Esophagus squamous epithelium (tissue), 5 donors: ENCODE data around the gene KATNIP. TPM values are rescaled to one million over a fixed set of nuclear protein-coding genes. Genes with fewer than 3 reads are reported as not detected.

ENCODE experiments used
- DNase-seq: peaks from one replicate; lab custom pipeline; 2025; lab: John Stamatoyannopoulos, UW
- H3K27ac ChIP-seq, 4 donors: fragments of 200-600 bp; sonication (generic); one replicate each; pipeline ENCODE4 v1.5.1; 2016 to 2019; ENCODE audit warnings: mild to moderate bottlenecking in 1 of 4
- H3K27me3 ChIP-seq, 4 donors: fragments of 200-600 bp; sonication (generic); 1 replicate in 3 of 4; 2 replicates in 1 of 4; pipeline versions ENCODE4 v1.5.1 to v1.6.0; 2017 to 2021; ENCODE audit warnings: antibody characterized with exemption in 1 of 4
- H3K36me3 ChIP-seq, 3 donors: fragments of 200-600 bp; sonication (generic); one replicate each; pipeline ENCODE4 v1.5.1; 2016 to 2019
- H3K4me1 ChIP-seq, 3 donors: fragments of 200-600 bp; sonication (generic); one replicate each; pipeline ENCODE4 v1.5.1; 2017 to 2019
- H3K4me3 ChIP-seq, 4 donors: fragments of 200-600 bp; sonication (generic); 1 replicate in 3 of 4; 2 replicates in 1 of 4; pipeline ENCODE4 v1.5.1; 2016 to 2019; ENCODE audit warnings: mild to moderate bottlenecking in 2 of 4, moderate library complexity in 1 of 4
- H3K9me3 ChIP-seq, 3 donors: fragments of 200-600 bp; sonication (generic); one replicate each; pipeline ENCODE4 v1.5.1; 2016 to 2019
- CTCF ChIP-seq, 6 experiments: fragments of 450-650 bp in 4 of 6; fragments of 200-600 bp in 2 of 6; sonication (generic) in 2 of 6; IDR thresholded peaks; one replicate each; pipeline ENCODE4 v1.5.1; 2016 to 2019; ENCODE audit warnings: antibody characterized with exemption in 6 of 6, mild to moderate bottlenecking in 4 of 6, moderate library complexity in 4 of 6
- POLR2A ChIP-seq, 4 donors: fragments of 450-650 bp; IDR thresholded peaks; one replicate each; pipeline ENCODE4 v1.6.1; 2017; ENCODE audit warnings: antibody characterized with exemption in 4 of 4, mild to moderate bottlenecking in 4 of 4, moderate library complexity in 3 of 4
- WGBS, 2 donors: methylation state at CpG; one replicate each; pipeline ENCODE4 v1.1.5; 2018; 5-methylcytosine and 5-hydroxymethylcytosine counted together
- intact Hi-C: fragments of 100-400 bp; cut with DNase I; formaldehyde crosslinking; loops from one replicate; pipeline ENCODE4 v1.15.0; 2022
- total RNA-seq, 4 donors: library from RNA; depleted of rRNA; stranded (reverse); fragments of >200 nt; gene quantifications; one replicate each; pipeline ENCODE4 v1.1.0, GENCODE V29; 2016
- donor health status: DM: yes; HTN: yes; CAD: no.

KATNIP gene
- total RNA-seq, 4 donors from 2014 or later, result 17.5 to 32.2 (median 25.5) TPM

GRCh38 chr16:27585200-27585599 lies 35.3 kb downstream of the KATNIP start:
- Histone ChIP-seq H3K4me1 (peaks cover 0 to 8% (median under 1%) of the 10 kb centered on the region in 3 donors), H3K27me3 (no peaks in the 10 kb centered on the region), H3K9me3 (no peaks in the 10 kb centered on the region), H3K27ac (no peak overlapping the region), H3K4me3 (no peak overlapping the region), H3K36me3 (peaks cover 0 to 28% (median 0%) of the 10 kb centered on the region in 3 donors)
- DNase-seq, result no peak
- TF ChIP-seq POLR2A (IDR thresholded peaks at IDR 0.05) (no peak), CTCF (IDR thresholded peaks at IDR 0.05) (no peak)
- 91 to 97% methylated on average over 5 of the region's 5 CpGs for WGBS, 2 donors
- intact Hi-C loops, result no loop called here

- no peak for TF ChIP-seq CTCF (IDR thresholded peaks at IDR 0.05)
- TF ChIP-seq POLR2A (IDR thresholded peaks at IDR 0.05), result no peak
- H3K27ac ChIP-seq, result no peak overlapping the region
- peaks cover 0 to 24% (median 0%) of the 10 kb centered on the region in 3 donors for H3K36me3 ChIP-seq
- intact Hi-C loops, result no loop called here
- H3K27me3 ChIP-seq, result no peaks in the 10 kb centered on the region
- 71 to 86% methylated on average over 8 of the region's 8 CpGs for WGBS, 2 donors
- no peaks in the 10 kb centered on the region for H3K9me3 ChIP-seq
- H3K4me3 ChIP-seq, result no peak overlapping the region
- no peak for DNase-seq
- peaks cover 0 to 6% (median 0%) of the 10 kb centered on the region in 3 donors for H3K4me1 ChIP-seq
Measured at GRCh38 chr16:27586711-27587110, 36.8 kb downstream of the KATNIP start.

- intact Hi-C loops, result no loop called here
- Histone ChIP-seq H3K27me3 (no peaks in the 10 kb centered on the region), H3K9me3 (no peaks in the 10 kb centered on the region), H3K36me3 (peaks cover 0 to 30% (median 0%) of the 10 kb centered on the region in 3 donors), H3K4me3 (no peak overlapping the region), H3K4me1 (no peaks in the 10 kb centered on the region), H3K27ac (no peak overlapping the region)
- TF ChIP-seq CTCF (IDR thresholded peaks at IDR 0.05), result no peak
- TF ChIP-seq POLR2A (IDR thresholded peaks at IDR 0.05), result no peak
- DNase-seq, result no peak
- WGBS, 2 donors, result 96 to 97% methylated on average over 3 of the region's 3 CpGs
Measured at GRCh38 chr16:27588057-27588456, 38.1 kb downstream of the KATNIP start.

- intact Hi-C loops, result no loop called here
- no peak overlapping the region for H3K4me3 ChIP-seq
- no peaks in the 10 kb centered on the region for H3K9me3 ChIP-seq
- H3K4me1 ChIP-seq, result no peaks in the 10 kb centered on the region
- no peak overlapping the region for H3K27ac ChIP-seq
- DNase-seq, result no peak
- 92% methylated on average over 4 of the region's 4 CpGs for WGBS, 2 donors
- H3K36me3 ChIP-seq, result peaks cover 0 to 19% (median 0%) of the 10 kb centered on the region in 3 donors
- TF ChIP-seq CTCF (IDR thresholded peaks at IDR 0.05), result no peak
- TF ChIP-seq POLR2A (IDR thresholded peaks at IDR 0.05), result no peak
- no peaks in the 10 kb centered on the region for H3K27me3 ChIP-seq
Measured at GRCh38 chr16:27591837-27592236, 41.9 kb downstream of the KATNIP start.

GRCh38 chr16:27595475-27595874 lies 45.5 kb downstream of the KATNIP start:
- WGBS, 2 donors, result 62 to 67% methylated on average over 4 of the region's 4 CpGs
- no peaks in the 10 kb centered on the region for H3K9me3 ChIP-seq

More at GRCh38 chr16:27595475-27595874, 45.5 kb downstream of the KATNIP start:
- H3K36me3 ChIP-seq, result peaks cover 0 to 36% (median 0%) of the 10 kb centered on the region in 3 donors
- no peak overlapping the region for H3K27ac ChIP-seq
- H3K4me3 ChIP-seq, result no peak overlapping the region
- intact Hi-C loops, result no loop called here
- H3K27me3 ChIP-seq, result no peaks in the 10 kb centered on the region
- TF ChIP-seq POLR2A (IDR thresholded peaks at IDR 0.05) (no peak), CTCF (IDR thresholded peaks at IDR 0.05) (no peak)
- no peak for DNase-seq
- H3K4me1 ChIP-seq, result no peaks in the 10 kb centered on the region
